ENCODE results near the gene ABCA1. TPM values are rescaled to one million over a fixed set of nuclear protein-coding genes. Genes with fewer than 3 reads are reported as not detected.
A peak's percentile ranks its signal among the peaks of the same experiment; 100 is the strongest.
"Not testable (repeated sequence)": the region's sequence is repeated elsewhere in the genome, so short reads cannot be mapped to it uniquely, and the experiment has no call there.

ABCA1 gene, protein sequence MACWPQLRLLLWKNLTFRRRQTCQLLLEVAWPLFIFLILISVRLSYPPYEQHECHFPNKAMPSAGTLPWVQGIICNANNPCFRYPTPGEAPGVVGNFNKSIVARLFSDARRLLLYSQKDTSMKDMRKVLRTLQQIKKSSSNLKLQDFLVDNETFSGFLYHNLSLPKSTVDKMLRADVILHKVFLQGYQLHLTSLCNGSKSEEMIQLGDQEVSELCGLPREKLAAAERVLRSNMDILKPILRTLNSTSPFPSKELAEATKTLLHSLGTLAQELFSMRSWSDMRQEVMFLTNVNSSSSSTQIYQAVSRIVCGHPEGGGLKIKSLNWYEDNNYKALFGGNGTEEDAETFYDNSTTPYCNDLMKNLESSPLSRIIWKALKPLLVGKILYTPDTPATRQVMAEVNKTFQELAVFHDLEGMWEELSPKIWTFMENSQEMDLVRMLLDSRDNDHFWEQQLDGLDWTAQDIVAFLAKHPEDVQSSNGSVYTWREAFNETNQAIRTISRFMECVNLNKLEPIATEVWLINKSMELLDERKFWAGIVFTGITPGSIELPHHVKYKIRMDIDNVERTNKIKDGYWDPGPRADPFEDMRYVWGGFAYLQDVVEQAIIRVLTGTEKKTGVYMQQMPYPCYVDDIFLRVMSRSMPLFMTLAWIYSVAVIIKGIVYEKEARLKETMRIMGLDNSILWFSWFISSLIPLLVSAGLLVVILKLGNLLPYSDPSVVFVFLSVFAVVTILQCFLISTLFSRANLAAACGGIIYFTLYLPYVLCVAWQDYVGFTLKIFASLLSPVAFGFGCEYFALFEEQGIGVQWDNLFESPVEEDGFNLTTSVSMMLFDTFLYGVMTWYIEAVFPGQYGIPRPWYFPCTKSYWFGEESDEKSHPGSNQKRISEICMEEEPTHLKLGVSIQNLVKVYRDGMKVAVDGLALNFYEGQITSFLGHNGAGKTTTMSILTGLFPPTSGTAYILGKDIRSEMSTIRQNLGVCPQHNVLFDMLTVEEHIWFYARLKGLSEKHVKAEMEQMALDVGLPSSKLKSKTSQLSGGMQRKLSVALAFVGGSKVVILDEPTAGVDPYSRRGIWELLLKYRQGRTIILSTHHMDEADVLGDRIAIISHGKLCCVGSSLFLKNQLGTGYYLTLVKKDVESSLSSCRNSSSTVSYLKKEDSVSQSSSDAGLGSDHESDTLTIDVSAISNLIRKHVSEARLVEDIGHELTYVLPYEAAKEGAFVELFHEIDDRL (N-terminal part only)
- total RNA-seq: under 1 TPM; 0.25 to 0.40 TPM

DNA sequence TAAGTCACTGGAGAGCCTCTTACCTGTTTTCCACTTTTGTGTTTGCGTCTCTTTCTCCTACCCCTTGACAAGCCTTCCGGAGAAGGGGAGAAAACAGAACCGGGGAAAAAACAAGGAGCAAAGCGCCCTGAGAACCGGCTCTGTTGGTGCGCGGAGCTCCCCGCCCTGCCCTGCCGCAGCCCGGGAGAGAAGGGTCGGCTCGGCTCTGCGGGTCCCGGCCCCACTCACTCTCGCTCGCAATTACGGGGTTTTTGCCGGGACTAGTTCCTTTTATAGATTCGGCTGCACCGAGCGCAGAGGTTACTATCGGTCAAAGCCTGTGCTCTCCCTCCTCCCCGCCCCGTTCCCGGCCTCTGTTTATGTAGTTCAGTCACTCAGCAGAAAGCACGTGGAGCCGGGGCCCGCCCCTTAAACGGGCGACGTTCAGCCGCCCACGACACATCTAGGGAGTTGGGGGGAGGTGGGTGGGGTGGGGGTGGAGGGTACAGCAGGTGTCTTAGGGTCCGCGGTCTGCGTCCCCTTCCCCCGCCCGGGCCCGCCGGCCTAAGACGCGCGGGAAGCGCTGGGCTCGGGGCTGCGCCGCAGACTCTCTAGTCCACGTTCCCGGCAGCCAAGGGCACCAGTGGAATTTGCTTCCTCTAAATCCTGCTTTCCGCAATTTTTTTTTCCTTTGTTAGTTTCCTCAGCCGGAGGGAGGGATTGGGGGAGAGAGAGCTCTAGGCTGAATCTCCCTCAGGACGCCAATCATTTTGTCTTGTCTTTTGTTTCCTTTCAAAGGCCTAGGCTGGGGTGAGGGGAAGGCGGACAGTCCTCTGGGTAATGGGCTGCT, at the start of gene ABCA1:
TSS of gene ABCA1 (minus strand) at position 244 of the 829 bp plus-strand sequence. CDS start 24,476 bp downstream, outside the sequence.
- H3K27me3 Mint-ChIP-seq: peaks cover 35% of the 10 kb centered on the region
- H3K27ac Mint-ChIP-seq: peak within 1 kb of the TSS; percentile 31
- ChIA-PET CTCF (interaction anchor here (0.6 to 1.8 kb wide), 6 partner anchors 10 to 230 kb away, joined by 3 to 6 read pairs (median 4); no protein-coding TSS in a partner anchor), POLR2A (interaction anchor here (1.5 kb wide), 1 partner anchor 63 kb away, joined by 3 read pairs; no protein-coding TSS in a partner anchor)
- peak within 1 kb of the TSS; percentile 77 for H3K4me3 Mint-ChIP-seq
- no peaks in the 10 kb centered on the region for H3K9me3 Mint-ChIP-seq
- peaks cover 24% of the 10 kb centered on the region for H3K4me1 Mint-ChIP-seq
- H3K36me3 Mint-ChIP-seq (ENCODE audit: low read depth): no peaks in the 10 kb centered on the region
- DNase-seq: peak; percentile 69

DNA sequence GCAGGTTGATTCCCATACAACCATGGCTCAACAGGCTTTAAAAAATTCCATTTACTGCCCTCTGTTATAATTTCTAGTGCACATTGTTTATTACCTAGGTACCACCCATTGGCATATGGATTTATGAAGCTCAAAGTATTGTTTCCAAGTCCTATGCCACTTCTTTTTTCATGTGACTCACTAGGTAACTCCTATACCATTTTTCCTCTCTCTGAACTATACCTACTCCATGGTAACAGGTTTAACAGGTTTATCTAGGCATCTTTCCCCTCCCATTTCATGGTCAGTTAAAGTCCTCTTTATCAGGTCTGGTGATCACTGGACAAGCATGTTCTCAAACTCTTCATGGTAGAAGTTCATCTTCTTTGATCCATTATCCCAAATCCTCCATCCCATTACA, 49.6 kb upstream of the ABCA1 start:
- ChIA-PET POLR2A (no interaction called here), CTCF (no interaction called here)
- Mint-ChIP-seq H3K27me3 (peaks cover 17% of the 10 kb centered on the region), H3K9me3 (no peaks in the 10 kb centered on the region), H3K27ac (no peak overlapping the region), H3K36me3 (ENCODE audit: low read depth) (no peaks in the 10 kb centered on the region), H3K4me1 (peaks cover 4% of the 10 kb centered on the region), H3K4me3 (no peak overlapping the region)
- DNase-seq: no peak

DNA sequence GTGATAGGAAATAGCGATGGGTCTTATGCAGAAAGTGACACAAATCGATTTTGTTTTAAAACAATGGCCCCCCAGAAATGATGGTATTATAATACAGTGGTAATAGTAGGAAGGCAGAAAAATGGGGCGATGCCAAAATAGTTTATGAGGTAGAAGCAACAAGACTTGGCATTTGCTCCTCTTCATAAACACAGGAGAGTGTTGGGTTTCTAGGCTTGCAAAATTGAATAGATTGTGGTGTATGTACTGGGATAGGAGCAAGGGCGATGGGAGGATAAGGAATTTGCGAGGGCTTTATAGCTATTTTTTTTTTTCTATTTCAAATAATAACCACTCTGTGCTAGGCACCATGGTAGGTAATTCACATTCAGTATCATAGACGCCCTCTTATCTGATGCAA, 49.2 kb upstream of the ABCA1 start:
- CTCF ChIA-PET: no interaction called here

DNA sequence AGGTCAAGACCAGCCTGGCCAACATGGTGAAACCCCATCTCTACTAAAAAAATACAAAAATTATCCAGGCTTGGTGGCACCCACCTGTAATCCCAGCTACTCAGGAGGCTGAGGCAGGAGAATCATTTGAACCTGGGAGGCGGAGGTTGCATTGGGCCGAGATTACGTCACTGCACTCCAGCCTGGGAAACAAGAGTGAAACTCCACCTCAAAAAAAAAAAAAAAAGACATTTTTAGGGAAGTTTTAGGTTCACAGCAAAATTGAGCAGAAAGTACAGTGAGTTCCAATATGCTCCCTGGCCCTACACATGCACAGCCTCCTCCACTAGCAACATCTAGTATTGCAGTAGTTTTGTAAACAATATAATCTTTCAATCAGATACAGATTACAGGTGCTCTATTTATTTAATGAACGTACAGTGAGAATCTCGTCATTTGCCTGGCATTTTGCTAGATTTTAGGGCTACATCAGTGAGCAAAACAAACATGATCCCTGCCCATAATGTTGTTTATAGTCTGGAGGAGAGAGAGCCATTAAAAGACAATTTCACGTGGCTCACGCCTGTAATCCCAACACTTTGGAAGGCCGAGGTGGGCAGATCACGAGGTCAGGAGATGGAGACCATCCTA, 48.1 kb upstream of the ABCA1 start:
- POLR2A ChIA-PET; H3K4me3 Mint-ChIP-seq; H3K36me3 Mint-ChIP-seq (ENCODE audit: low read depth); H3K4me1 Mint-ChIP-seq; H3K9me3 Mint-ChIP-seq; DNase-seq; H3K27ac Mint-ChIP-seq: not testable (repeated sequence)
- peaks cover 16% of the 10 kb centered on the region for H3K27me3 Mint-ChIP-seq
- CTCF ChIA-PET: interaction anchor here (1.1 kb wide), 1 partner anchor 9 kb away, joined by 6 read pairs; no protein-coding TSS in a partner anchor

More for the DNA sequence above, 49.2 kb upstream of the ABCA1 start:
- H3K4me1 Mint-ChIP-seq: peaks cover 4% of the 10 kb centered on the region
- POLR2A ChIA-PET: no interaction called here
- H3K9me3 Mint-ChIP-seq: no peaks in the 10 kb centered on the region
- no peaks in the 10 kb centered on the region for H3K36me3 Mint-ChIP-seq (ENCODE audit: low read depth)
- no peak overlapping the region for H3K4me3 Mint-ChIP-seq
- H3K27me3 Mint-ChIP-seq: peaks cover 16% of the 10 kb centered on the region
- DNase-seq: no peak
- H3K27ac Mint-ChIP-seq: no peak overlapping the region

DNA sequence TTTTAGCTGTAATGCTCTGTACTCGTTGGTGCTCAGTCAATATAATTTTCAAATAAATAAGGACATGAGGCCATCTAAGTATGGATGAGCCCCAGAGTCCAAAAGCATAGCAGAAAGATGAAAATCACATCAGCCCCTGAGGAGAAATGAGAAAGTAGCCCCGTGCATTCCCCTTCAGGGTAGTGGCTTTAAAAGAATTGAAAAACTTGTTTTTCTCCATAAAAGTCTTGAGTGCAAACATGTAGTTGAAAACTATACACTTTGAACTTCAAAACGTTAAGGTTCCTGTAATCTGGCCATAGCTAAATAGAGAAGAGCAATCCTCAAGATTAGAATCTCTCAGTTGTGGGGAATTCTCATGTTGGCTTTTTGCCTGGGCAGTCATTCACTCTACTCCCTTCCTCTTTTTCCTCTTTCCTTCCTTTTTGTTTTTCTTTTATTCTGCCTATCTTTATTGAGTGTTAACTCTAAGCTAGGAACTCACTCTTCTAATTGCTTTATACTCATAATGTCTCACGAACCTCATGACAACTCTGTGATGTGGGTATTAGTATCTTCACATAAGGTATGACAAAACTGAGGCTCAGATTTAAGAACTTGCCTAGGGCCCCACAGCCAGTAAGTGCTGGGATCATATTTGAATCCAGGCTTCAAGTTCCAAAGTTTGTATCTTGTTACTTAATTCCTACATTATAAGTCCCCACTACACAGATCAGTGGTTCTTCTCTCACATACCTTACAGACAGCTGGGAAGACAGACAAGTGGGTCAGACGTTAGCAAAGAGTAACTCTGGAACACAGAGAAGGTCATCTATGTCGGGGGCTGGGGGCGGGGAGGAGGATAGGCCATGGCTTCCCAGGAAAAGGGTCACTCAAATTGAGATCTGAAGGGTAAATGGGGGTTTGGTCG, 46.4 kb upstream of the ABCA1 start:
- H3K36me3 Mint-ChIP-seq (ENCODE audit: low read depth): no peaks in the 10 kb centered on the region
- CTCF ChIA-PET: interaction anchor here (1.6 to 2.9 kb wide), 2 partner anchors 12 to 24 kb away, joined by 4 to 9 read pairs; no protein-coding TSS in a partner anchor
- no peaks in the 10 kb centered on the region for H3K9me3 Mint-ChIP-seq
- no peak overlapping the region for H3K27ac Mint-ChIP-seq
- no peak for DNase-seq
- H3K4me1 Mint-ChIP-seq: peaks cover 4% of the 10 kb centered on the region
- no peak overlapping the region for H3K4me3 Mint-ChIP-seq
- POLR2A ChIA-PET: no interaction called here
- peaks cover 24% of the 10 kb centered on the region for H3K27me3 Mint-ChIP-seq

DNA sequence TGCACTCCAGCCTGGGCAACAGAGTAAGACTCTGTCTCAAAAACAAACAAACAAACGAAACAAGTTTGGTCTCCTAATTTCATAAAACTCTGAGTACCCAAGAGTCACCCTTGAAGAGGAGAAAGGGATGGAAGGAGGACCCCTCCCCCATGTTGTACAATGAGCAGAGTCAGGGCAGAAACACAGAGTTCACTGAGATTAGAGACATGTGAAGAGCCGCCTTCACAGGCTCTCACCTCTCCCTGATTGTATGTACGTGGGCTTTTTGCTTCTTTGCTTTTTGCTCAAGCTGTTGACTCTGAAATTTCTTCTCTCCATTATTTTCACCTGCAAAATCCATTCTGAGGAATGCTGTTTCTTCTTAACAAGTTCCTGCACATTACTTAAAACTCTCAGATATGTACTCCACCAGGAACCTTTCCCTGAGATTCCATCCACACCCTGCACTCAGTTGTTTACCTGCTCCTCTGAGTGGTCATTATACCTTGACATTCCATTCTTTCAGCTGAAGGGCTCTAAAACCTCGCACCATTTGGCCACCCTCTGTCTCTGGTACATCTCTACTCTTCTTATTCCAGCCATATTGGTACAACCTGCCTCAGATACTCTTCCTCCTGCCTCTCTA, 44.4 kb upstream of the ABCA1 start:
- no peaks in the 10 kb centered on the region for H3K36me3 Mint-ChIP-seq (ENCODE audit: low read depth)
- no peaks in the 10 kb centered on the region for H3K9me3 Mint-ChIP-seq
- DNase-seq: no peak
- H3K27me3 Mint-ChIP-seq: peaks cover 26% of the 10 kb centered on the region
- ChIA-PET CTCF (interaction anchor here (1.4 to 2.9 kb wide), 3 partner anchors 14 to 23 kb away, joined by 4 to 9 read pairs (median 4); no protein-coding TSS in a partner anchor), POLR2A (no interaction called here)
- H3K4me1 Mint-ChIP-seq: peaks cover 16% of the 10 kb centered on the region
- H3K4me3 Mint-ChIP-seq: no peak overlapping the region
- H3K27ac Mint-ChIP-seq: no peak overlapping the region

DNA sequence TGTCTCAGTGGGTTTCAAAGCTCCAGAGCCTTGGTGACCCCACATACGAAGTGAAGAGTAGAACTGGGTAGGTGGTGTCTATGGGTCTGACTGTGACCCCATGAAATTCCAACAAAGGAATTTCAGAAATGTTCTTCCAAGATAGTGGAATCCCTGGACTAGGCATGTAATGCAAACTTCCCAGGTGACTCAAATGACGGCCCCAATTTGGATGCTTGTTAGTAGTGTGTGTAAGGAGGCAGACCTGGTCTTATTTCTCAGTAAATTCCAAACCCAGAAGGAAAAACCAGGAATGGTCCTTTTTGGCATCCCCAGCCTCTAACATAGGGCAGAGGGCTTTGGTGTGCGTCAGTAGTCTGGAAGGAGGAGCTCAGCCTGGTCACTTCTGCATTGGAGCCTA, 43.6 kb upstream of the ABCA1 start:
- Mint-ChIP-seq H3K4me1 (peaks cover 16% of the 10 kb centered on the region), H3K27me3 (peaks cover 26% of the 10 kb centered on the region), H3K36me3 (ENCODE audit: low read depth) (no peaks in the 10 kb centered on the region), H3K4me3 (no peak overlapping the region), H3K9me3 (no peaks in the 10 kb centered on the region), H3K27ac (no peak overlapping the region)
- ChIA-PET CTCF (interaction anchor here (0.6 to 1.4 kb wide), 2 partner anchors 18 to 20 kb away, joined by 3 to 4 read pairs; no protein-coding TSS in a partner anchor), POLR2A (no interaction called here)
- DNase-seq: no peak

DNA sequence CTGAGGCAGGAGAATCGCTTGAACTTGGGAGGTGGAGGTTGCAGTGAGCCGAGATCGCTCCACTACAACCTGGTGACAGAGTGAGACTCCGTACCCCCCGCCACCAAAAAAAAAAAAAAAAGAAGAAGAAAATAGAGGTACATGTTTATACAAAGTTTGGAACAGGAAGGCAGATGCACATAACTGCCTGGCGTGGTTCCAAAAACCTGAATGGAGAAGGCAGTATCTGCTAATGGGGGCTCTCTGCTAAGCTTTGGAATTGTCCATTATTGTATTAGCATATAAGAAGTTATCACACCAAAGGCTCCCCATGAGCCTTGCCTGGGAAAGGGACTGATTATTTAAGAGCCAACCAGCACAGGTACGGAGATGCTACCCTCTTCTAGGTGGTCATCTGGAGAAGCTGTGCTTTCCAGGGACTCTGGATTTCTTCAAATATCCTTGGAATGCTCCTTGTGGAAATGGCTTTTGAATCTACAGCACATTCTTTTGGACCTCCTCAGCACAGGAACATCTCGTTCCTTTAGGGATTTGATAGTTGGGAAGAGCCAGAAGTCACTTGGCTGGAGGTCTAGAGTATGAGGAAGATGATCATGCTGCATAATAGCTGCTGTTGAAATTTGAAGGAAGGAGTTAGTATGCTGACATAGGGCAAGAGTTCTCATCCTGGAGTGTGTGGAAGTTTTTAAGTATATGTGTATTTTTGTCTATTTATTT, 42.5 kb upstream of the ABCA1 start:
- no peaks in the 10 kb centered on the region for H3K36me3 Mint-ChIP-seq (ENCODE audit: low read depth)
- no peak overlapping the region for H3K27ac Mint-ChIP-seq
- CTCF ChIA-PET: interaction anchor here (0.6 kb wide), 1 partner anchor 74 kb away, joined by 4 read pairs; no protein-coding TSS in a partner anchor
- H3K4me3 Mint-ChIP-seq: no peak overlapping the region
- no peak for DNase-seq
- H3K4me1 Mint-ChIP-seq: peaks cover 16% of the 10 kb centered on the region
- POLR2A ChIA-PET: no interaction called here
- no peaks in the 10 kb centered on the region for H3K9me3 Mint-ChIP-seq
- peaks cover 24% of the 10 kb centered on the region for H3K27me3 Mint-ChIP-seq

DNA sequence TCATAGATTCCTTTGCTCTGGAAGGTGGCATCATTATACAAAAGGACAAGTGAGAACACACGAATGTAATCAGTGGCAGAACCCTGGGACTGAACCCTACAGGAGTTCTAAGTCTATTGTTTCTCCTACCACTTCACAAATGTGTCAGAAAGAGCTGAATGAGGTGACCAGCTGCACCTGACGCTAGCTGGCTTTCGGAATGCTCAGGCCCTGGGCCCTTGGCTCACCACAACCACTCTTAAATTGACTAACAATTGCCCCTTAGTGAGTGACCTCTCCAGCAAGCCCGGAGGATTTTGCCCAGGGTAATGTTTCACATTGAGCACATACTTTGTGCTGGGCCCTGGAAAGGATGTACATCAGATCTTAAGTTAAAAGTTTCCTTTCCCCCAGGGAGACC, 41.2 kb upstream of the ABCA1 start:
- Mint-ChIP-seq H3K4me3 (peak overlapping the region; percentile 86), H3K4me1 (peaks cover 13% of the 10 kb centered on the region), H3K9me3 (no peaks in the 10 kb centered on the region), H3K36me3 (ENCODE audit: low read depth) (no peaks in the 10 kb centered on the region), H3K27ac (no peak overlapping the region), H3K27me3 (peaks cover 18% of the 10 kb centered on the region)
- DNase-seq: no peak
- CTCF ChIA-PET: interaction anchor here (0.9 to 2.1 kb wide), 5 partner anchors 13 to 36 kb away, joined by 3 to 5 read pairs (median 3); no protein-coding TSS in a partner anchor
- POLR2A ChIA-PET: no interaction called here

Data from activated CD4-positive, alpha-beta T cell treated with anti-CD3 and anti-CD28 coated beads, Interleukin-2, amount 10 ng/mL, durations not matched to agents 7 days and 5 days (primary cell).